ENCODE data around the gene P4HA1. TPM values are rescaled to one million over a fixed set of nuclear protein-coding genes. Genes with fewer than 3 reads are reported as not detected.

Gene P4HA1
- polyA plus RNA-seq, 1 experiment: 245 TPM

GRCh38 chr10:73021050-73021449 is 75.6 kb downstream of the P4HA1 start:
- no peaks in the 10 kb centered on the region for H3K9me3 ChIP-seq (ENCODE audit: control insufficient read depth, insufficient read depth, low read length)
- TF ChIP-seq CTCF (IDR thresholded peaks at IDR 0.05; ENCODE audit: low read depth, low read length): no peak
- POLR2A ChIA-PET: no interaction called here
- DNase-seq (ENCODE audit: low read depth, low spot score): no peak
- no peaks in the 10 kb centered on the region for H3K27me3 ChIP-seq (ENCODE audit: control insufficient read depth, insufficient read depth, low read length)
- H3K4me3 ChIP-seq (ENCODE audit: low read depth, low read length): no peak overlapping the region
- CTCF ChIA-PET: no interaction called here
- H3K27ac ChIP-seq (ENCODE audit: low read depth, low read length): no peak overlapping the region

- no peak for TF ChIP-seq CTCF (IDR thresholded peaks at IDR 0.05; ENCODE audit: low read depth, low read length)
- H3K27ac ChIP-seq (ENCODE audit: low read depth, low read length): no peak overlapping the region
- no peak for DNase-seq (ENCODE audit: low read depth, low spot score)
- no peak overlapping the region for H3K4me3 ChIP-seq (ENCODE audit: low read depth, low read length)
- CTCF ChIA-PET: no interaction called here
- H3K9me3 ChIP-seq (ENCODE audit: control insufficient read depth, insufficient read depth, low read length): no peaks in the 10 kb centered on the region
- POLR2A ChIA-PET: no interaction called here
- H3K27me3 ChIP-seq (ENCODE audit: control insufficient read depth, insufficient read depth, low read length): no peaks in the 10 kb centered on the region
Observed at GRCh38 chr10:73019100-73019499, 77.6 kb downstream of the P4HA1 start.

GRCh38 chr10:73018632-73019031 is 78.0 kb downstream of the P4HA1 start:
- ChIA-PET CTCF (interaction anchor here (1.0 kb wide), 1 partner anchor 78 kb away, joined by 4 read pairs; the partner anchor contains the start of gene P4HA1), POLR2A (no interaction called here)
- no peaks in the 10 kb centered on the region for H3K9me3 ChIP-seq (ENCODE audit: control insufficient read depth, insufficient read depth, low read length)
- no peak for TF ChIP-seq CTCF (IDR thresholded peaks at IDR 0.05; ENCODE audit: low read depth, low read length)
- no peak for DNase-seq (ENCODE audit: low read depth, low spot score)
- H3K27me3 ChIP-seq (ENCODE audit: control insufficient read depth, insufficient read depth, low read length): no peaks in the 10 kb centered on the region
- H3K27ac ChIP-seq (ENCODE audit: low read depth, low read length): no peak overlapping the region
- no peak overlapping the region for H3K4me3 ChIP-seq (ENCODE audit: low read depth, low read length)

GRCh38 chr10:73017955-73018480 is 78.6 kb downstream of the P4HA1 start:
- ChIA-PET CTCF (interaction anchor here (1.0 kb wide), 1 partner anchor 79 kb away, joined by 4 read pairs; the partner anchor contains the start of gene P4HA1), POLR2A (no interaction called here)
- H3K27ac ChIP-seq (ENCODE audit: low read depth, low read length): no peak overlapping the region
- DNase-seq (ENCODE audit: low read depth, low spot score): no peak
- no peak overlapping the region for H3K4me3 ChIP-seq (ENCODE audit: low read depth, low read length)
- TF ChIP-seq CTCF (IDR thresholded peaks at IDR 0.05; ENCODE audit: low read depth, low read length): no peak
- H3K9me3 ChIP-seq (ENCODE audit: control insufficient read depth, insufficient read depth, low read length): no peaks in the 10 kb centered on the region
- H3K27me3 ChIP-seq (ENCODE audit: control insufficient read depth, insufficient read depth, low read length): no peaks in the 10 kb centered on the region

GRCh38 chr10:73015779-73016178 is 80.9 kb downstream of the P4HA1 start:
- POLR2A ChIA-PET: no interaction called here
- H3K27ac ChIP-seq (ENCODE audit: low read depth, low read length): no peak overlapping the region
- no peaks in the 10 kb centered on the region for H3K27me3 ChIP-seq (ENCODE audit: control insufficient read depth, insufficient read depth, low read length)
- no peak overlapping the region for H3K4me3 ChIP-seq (ENCODE audit: low read depth, low read length)
- no peak for DNase-seq (ENCODE audit: low read depth, low spot score)
- no peak for TF ChIP-seq CTCF (IDR thresholded peaks at IDR 0.05; ENCODE audit: low read depth, low read length)
- H3K9me3 ChIP-seq (ENCODE audit: control insufficient read depth, insufficient read depth, low read length): no peaks in the 10 kb centered on the region
- CTCF ChIA-PET: no interaction called here

All from AG04450 (cell line).